Mononuclear cell (primary cell): ENCODE measurements around the gene PLA2G4E. TPM values are rescaled to one million over a fixed set of nuclear protein-coding genes. Genes with fewer than 3 reads are reported as not detected.

Experiments used
- H3K27me3 ChIP-seq: 2 replicates; pipeline ENCODE4 v1.6.0; 2011; ENCODE audit warnings: low read length, control low read depth; ENCODE audit not compliant: insufficient read depth
- H3K4me1 ChIP-seq: 2 replicates; pipeline ENCODE4 v1.5.1; 2011; ENCODE audit warnings: mild to moderate bottlenecking, low read length, control low read depth; ENCODE audit not compliant: insufficient read depth
- H3K4me3 ChIP-seq: 2 replicates; pipeline ENCODE4 v1.5.1; 2011; ENCODE audit warnings: mild to moderate bottlenecking, low read length, moderate library complexity
- H3K9me3 ChIP-seq: 2 replicates; pipeline ENCODE4 v1.5.1; 2011; ENCODE audit warnings: low read depth, mild to moderate bottlenecking, control low read depth, low read length
- total RNA-seq: library from RNA; depleted of rRNA; stranded (reverse); fragments of >200 nt; gene quantifications from one replicate; pipeline ENCODE4 v1.2.3, GENCODE V29; 2012

The PLA2G4E gene
- total RNA-seq = not detected

DNA sequence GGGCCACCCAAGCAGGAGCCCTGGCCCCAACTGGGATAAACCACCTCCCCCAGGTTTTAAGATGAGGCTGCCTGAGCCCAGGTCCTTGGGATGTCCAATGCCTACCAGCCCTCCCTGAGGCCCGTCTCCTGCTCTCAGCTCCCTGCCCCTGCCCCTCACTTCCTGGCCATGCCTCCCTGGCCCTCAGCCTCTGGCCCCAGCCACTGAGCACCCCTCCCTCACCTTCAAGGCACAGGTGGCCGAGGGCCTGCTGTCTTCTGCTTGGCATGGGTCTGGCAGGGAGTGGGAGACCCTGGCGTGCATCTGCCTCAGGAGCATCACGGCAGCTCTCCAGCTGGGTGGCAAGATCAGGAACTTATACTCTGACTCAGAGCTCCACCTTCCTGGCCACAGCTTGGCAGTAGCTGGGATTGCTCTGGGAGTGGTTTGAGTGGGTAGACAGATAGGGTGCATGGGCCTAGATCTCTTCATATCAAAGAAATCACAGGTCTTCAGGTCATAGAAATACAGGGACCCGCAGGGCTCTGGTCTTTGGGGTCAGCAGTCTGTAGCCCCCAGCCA, at the start of gene PLA2G4E:
Gene PLA2G4E, minus strand, starts transcription at position 330 of the 561 bp plus-strand sequence. Its CDS starts 12 bp downstream, at position 318.
- H3K4me1 ChIP-seq = no peaks in the 10 kb centered on the region
- H3K27me3 ChIP-seq = no peaks in the 10 kb centered on the region
- no peak within 1 kb of the TSS for H3K4me3 ChIP-seq
- H3K9me3 ChIP-seq = no peaks in the 10 kb centered on the region

- H3K4me3 ChIP-seq = no peak overlapping the region
- no peaks in the 10 kb centered on the region for H3K4me1 ChIP-seq
- H3K9me3 ChIP-seq = no peaks in the 10 kb centered on the region
- no peaks in the 10 kb centered on the region for H3K27me3 ChIP-seq
These were observed 49.6 kb upstream of the PLA2G4E start for GRCh38 chr15:42070279-42070975.

- Histone ChIP-seq H3K4me1 (no peaks in the 10 kb centered on the region), H3K4me3 (no peak overlapping the region), H3K9me3 (no peaks in the 10 kb centered on the region), H3K27me3 (no peaks in the 10 kb centered on the region)
These were observed 48.8 kb upstream of the PLA2G4E start for GRCh38 chr15:42069496-42070278.

DNA sequence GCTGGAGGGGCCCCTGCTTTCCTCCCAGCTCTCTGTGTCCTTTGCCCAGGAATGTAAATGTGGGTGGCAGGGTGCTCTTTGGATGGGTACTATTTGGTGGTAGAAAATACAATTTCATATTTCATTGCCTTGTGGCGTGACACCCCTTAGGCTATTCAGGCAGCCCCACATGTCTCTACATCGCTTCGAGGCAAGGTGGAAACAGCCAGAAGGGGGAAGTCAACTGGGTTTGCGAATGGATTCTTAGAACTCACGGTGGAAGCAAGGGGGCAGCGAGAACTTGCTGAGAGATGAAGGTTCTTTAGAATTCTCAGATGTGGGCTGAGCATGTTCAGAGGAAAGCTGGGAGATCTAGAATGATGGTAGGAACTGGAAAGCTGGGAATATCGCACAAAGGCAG, 48.2 kb upstream of the PLA2G4E start:
- H3K4me1 ChIP-seq = no peaks in the 10 kb centered on the region
- no peaks in the 10 kb centered on the region for H3K27me3 ChIP-seq
- no peak overlapping the region for H3K4me3 ChIP-seq
- no peaks in the 10 kb centered on the region for H3K9me3 ChIP-seq

DNA sequence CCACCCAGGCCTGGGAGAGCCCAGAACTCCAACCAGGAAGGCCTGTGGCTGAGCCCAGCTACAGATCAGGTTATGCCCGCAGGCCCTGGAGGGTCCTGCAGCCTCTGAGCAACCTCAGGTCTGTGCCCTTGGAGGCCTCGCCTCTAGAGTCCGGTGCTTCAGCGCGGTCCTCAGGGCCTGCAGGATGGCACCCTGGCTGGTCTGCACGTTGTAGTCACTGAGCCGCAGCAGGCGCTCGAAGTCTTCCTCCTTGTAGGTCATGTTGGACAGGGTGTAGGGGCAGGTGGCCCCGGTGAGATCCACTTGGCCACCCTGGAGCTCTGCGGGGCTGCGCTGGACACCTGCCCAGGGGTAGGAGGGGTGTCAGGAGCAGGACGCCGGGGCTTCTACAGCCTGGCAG, 47.8 kb upstream of the PLA2G4E start:
- H3K4me1 ChIP-seq = no peaks in the 10 kb centered on the region
- no peak overlapping the region for H3K4me3 ChIP-seq
- no peaks in the 10 kb centered on the region for H3K9me3 ChIP-seq
- H3K27me3 ChIP-seq = no peaks in the 10 kb centered on the region

GRCh38 chr15:42066764-42067415, 46.0 kb upstream of the PLA2G4E start:
- H3K4me3 ChIP-seq = no peak overlapping the region
- H3K4me1 ChIP-seq = no peaks in the 10 kb centered on the region
- H3K27me3 ChIP-seq = no peaks in the 10 kb centered on the region
- no peaks in the 10 kb centered on the region for H3K9me3 ChIP-seq

DNA sequence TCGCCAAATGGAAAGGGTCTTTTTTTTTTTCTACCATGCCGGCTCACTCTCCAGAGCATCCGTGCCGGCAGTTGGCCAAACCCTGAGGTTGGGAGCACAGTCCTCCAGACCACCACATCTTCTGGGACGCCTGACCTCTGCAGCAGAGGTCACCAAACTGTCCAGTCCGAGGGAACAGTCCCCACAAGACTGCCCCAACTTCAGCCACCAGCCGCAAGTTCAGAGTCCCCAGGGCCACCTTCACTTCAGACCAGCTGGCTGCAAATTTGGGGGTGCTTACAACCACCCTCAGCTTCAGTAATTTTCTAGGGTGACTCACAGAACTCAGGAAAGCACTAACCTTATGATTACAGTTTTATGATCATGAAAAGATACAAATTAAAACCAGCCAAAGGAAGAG, 44.6 kb upstream of the PLA2G4E start:
- no peak overlapping the region for H3K4me3 ChIP-seq
- H3K27me3 ChIP-seq = no peaks in the 10 kb centered on the region
- no peaks in the 10 kb centered on the region for H3K9me3 ChIP-seq
- peaks cover under 1% of the 10 kb centered on the region for H3K4me1 ChIP-seq

GRCh38 chr15:42065033-42065432, 44.2 kb upstream of the PLA2G4E start:
- Histone ChIP-seq H3K4me3 (no peak overlapping the region), H3K27me3 (no peaks in the 10 kb centered on the region), H3K4me1 (peaks cover 4% of the 10 kb centered on the region), H3K9me3 (no peaks in the 10 kb centered on the region)

DNA sequence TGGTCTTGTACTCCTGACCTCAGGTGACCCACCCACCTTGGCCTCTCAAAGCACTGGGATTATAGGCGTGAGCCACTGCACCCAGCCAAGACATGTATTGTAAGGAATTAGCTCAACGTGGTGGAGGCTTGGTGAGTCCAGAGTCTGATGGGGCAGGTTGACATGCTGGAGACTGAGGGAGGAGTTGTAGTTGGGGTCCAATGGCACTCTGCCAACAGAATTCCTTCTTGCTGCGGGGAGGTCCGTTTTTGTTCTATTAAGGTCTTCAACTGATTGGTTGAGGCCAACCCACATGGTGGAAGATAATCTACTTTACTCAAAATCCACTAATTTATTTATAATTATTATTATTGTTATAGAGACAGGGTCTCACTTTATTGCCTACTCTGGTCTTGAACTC, 43.4 kb upstream of the PLA2G4E start:
- peaks cover 7% of the 10 kb centered on the region for H3K4me1 ChIP-seq
- H3K9me3 ChIP-seq = no peaks in the 10 kb centered on the region
- no peaks in the 10 kb centered on the region for H3K27me3 ChIP-seq
- no peak overlapping the region for H3K4me3 ChIP-seq

DNA sequence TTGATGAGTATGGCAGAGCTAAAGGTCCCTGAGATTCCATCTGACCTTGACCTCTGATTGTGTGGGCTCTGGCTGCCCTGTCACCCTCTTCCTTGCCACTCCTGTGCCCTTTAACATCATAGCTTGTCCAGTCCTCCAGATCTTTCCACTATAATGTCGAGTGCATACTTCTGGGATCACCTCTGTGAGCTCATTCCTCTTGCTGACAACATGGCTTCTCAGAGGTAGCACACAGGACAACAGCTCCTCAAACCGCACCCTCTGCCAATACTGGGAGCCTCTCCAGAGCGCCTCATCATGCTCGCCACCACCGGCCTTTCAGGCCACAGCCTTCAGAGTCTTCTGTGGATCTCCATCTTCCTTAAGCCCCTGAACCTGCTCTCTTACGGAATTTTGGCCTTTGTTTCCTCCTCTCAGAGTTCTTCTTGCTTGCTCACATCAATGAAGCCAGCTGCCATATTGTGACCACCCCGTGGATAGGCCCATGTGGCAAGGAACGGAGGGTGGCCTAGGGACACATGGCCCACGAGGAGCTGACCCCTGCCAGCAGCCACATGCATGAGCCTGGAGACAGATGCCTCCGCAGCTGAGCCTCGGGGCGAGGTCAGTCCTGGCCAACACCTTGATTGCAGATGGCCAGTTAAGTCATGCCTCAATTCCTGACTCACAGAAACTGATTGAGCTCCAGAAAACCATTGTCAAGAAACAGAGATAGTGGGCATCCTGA, 42.4 kb upstream of the PLA2G4E start:
- Histone ChIP-seq H3K4me3 (no peak overlapping the region), H3K4me1 (peaks cover 7% of the 10 kb centered on the region), H3K9me3 (no peaks in the 10 kb centered on the region), H3K27me3 (no peaks in the 10 kb centered on the region)

- H3K4me1 ChIP-seq = peaks cover 7% of the 10 kb centered on the region
- no peaks in the 10 kb centered on the region for H3K9me3 ChIP-seq
- no peak overlapping the region for H3K4me3 ChIP-seq
- H3K27me3 ChIP-seq = peaks cover 7% of the 10 kb centered on the region
These were observed 41.5 kb upstream of the PLA2G4E start for GRCh38 chr15:42062284-42062806.

DNA sequence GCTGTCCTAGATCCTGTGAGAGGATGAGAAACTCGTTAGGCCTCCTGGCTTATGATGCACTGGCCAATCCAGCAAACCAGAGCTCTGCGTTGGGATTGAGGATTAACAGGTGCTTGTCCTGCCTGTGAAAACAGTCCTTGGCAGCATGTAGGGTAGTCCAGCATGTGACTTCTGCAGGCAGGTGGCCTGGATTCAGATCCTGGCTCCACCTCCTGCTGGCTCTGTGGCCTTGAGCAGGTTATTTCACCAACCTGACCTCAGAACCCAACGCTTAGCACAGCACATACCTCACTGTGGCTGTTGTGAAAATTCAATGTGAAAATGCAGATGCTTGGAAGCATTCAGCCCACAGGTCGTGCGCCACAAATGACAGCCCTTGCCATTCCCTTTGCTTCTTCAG, 40.0 kb upstream of the PLA2G4E start:
- no peak overlapping the region for H3K4me3 ChIP-seq
- no peaks in the 10 kb centered on the region for H3K9me3 ChIP-seq
- peaks cover 16% of the 10 kb centered on the region for H3K4me1 ChIP-seq
- H3K27me3 ChIP-seq = peaks cover 19% of the 10 kb centered on the region

DNA sequence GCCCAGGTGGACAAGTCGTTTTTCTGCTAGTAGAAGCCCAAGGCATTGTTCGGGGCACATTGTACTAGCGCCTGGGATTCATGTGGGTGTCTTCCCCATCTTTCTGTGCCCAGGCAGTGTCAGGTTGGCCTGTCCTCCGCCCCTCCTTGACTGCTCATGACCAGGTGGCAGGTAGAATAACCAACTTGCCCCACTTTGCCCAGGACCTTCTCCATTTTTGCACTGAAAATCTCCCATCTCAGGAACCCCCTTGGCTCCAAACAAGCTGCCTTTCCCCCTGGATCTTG, 39.6 kb upstream of the PLA2G4E start:
- H3K4me1 ChIP-seq = peaks cover 16% of the 10 kb centered on the region
- H3K9me3 ChIP-seq = no peaks in the 10 kb centered on the region
- peaks cover 19% of the 10 kb centered on the region for H3K27me3 ChIP-seq
- no peak overlapping the region for H3K4me3 ChIP-seq

- Histone ChIP-seq H3K27me3 (peaks cover 19% of the 10 kb centered on the region), H3K4me3 (no peak overlapping the region), H3K9me3 (no peaks in the 10 kb centered on the region), H3K4me1 (peaks cover 16% of the 10 kb centered on the region)
These were observed 39.0 kb upstream of the PLA2G4E start for GRCh38 chr15:42059661-42060476.
